Left ventricle myocardium inferior (tissue), 1 donor: Measurements from ENCODE around the gene MSI2. TPM values are rescaled to one million over a fixed set of nuclear protein-coding genes. Genes with fewer than 3 reads are reported as not detected.

Experiments used
- DNase-seq: peaks from one replicate; pipeline ENCODE4 v3.0.0-alpha.2; 2020
- H3K27ac ChIP-seq: fragments of 200-600 bp; replicated peaks from 2 replicates; pipeline ENCODE4 v1.8.0; 2021
- H3K27me3 ChIP-seq: fragments of 200-600 bp; 2 replicates; pipeline ENCODE4 v1.8.0; 2021; ENCODE audit warnings: low read depth
- H3K36me3 ChIP-seq: fragments of 200-600 bp; 2 replicates; pipeline ENCODE4 v1.8.0; 2021
- H3K4me1 ChIP-seq: fragments of 200-600 bp; 2 replicates; pipeline ENCODE4 v1.8.0; 2021
- H3K4me3 ChIP-seq: fragments of 200-600 bp; 2 replicates; pipeline ENCODE4 v1.8.0; 2021; ENCODE audit warnings: mild to moderate bottlenecking, moderate library complexity
- H3K9me3 ChIP-seq: fragments of 200-600 bp; replicated peaks from 2 replicates; pipeline ENCODE4 v1.8.0; 2021
- intact Hi-C: fragments of 100-400 bp; cut with micrococcal nuclease; formaldehyde crosslinking; loops from one replicate; pipeline ENCODE4 v1.11.0; 2022
- total RNA-seq: library from RNA; stranded (reverse); fragmentation: NEBNext Ultra II Directional; extraction: Animal tissue kit (Norgen Biotek cat#: 25700); gene quantifications from one replicate; pipeline ENCODE4 v1.2.1, GENCODE V29; 2021
- TF ChIP-seq, protein P1 (sequence below): fragments of 200-600 bp; IDR thresholded peaks from 2 replicates; pipeline ENCODE4 v1.8.0; 2021; ENCODE audit warnings: antibody characterized with exemption, mild to moderate bottlenecking, borderline replicate concordance
- donor health status: DM: no; HTN: yes; CAD: no; lungs with severe emphysema.

The MSI2 gene
- total RNA-seq, 1 donor from 2014 or later: 118 TPM

DNA sequence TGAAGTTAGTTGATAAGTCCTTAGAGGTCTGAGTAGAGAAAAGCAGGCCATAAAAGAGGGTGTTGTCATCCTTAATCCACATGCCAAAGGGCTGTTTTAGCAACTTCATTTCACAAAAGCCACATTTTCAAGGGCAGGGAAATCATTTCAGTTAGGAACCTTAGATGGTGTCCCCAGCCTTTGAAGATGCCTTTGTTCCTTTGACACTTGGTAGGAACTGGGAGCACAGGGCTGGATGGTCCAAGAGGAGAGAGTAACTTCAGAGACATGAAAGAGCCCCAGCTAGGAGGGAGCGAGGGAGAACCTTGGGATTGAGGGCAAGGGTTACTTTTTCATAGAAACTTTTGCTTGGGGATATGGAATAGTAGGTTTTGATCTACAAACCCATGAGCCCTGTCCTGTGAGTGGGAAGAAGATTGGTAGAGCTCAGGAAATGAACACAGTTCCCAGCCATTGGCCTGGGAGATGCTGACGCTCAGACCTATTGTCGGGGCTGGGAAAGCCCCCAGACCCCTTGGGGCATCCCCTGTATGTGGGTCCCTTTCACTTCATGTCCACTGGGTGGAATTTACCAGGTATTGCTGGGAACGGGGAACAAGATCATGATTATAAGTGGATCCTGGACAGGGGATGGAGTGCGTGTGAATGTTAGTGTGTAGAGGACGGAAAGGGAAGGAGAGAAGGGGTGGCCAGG lies 18.9 kb downstream of the MSI2 start:
- intact Hi-C loops: no loop called here
- Histone ChIP-seq H3K9me3 (no peaks in the 10 kb centered on the region), H3K4me1 (peaks cover 28% of the 10 kb centered on the region), H3K27me3 (no peaks in the 10 kb centered on the region), H3K4me3 (no peak overlapping the region), H3K27ac (no peak overlapping the region), H3K36me3 (peaks cover 25% of the 10 kb centered on the region)
- DNase-seq: no peak
- TF ChIP-seq, protein P1, sequence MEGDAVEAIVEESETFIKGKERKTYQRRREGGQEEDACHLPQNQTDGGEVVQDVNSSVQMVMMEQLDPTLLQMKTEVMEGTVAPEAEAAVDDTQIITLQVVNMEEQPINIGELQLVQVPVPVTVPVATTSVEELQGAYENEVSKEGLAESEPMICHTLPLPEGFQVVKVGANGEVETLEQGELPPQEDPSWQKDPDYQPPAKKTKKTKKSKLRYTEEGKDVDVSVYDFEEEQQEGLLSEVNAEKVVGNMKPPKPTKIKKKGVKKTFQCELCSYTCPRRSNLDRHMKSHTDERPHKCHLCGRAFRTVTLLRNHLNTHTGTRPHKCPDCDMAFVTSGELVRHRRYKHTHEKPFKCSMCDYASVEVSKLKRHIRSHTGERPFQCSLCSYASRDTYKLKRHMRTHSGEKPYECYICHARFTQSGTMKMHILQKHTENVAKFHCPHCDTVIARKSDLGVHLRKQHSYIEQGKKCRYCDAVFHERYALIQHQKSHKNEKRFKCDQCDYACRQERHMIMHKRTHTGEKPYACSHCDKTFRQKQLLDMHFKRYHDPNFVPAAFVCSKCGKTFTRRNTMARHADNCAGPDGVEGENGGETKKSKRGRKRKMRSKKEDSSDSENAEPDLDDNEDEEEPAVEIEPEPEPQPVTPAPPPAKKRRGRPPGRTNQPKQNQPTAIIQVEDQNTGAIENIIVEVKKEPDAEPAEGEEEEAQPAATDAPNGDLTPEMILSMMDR: no peak

DNA sequence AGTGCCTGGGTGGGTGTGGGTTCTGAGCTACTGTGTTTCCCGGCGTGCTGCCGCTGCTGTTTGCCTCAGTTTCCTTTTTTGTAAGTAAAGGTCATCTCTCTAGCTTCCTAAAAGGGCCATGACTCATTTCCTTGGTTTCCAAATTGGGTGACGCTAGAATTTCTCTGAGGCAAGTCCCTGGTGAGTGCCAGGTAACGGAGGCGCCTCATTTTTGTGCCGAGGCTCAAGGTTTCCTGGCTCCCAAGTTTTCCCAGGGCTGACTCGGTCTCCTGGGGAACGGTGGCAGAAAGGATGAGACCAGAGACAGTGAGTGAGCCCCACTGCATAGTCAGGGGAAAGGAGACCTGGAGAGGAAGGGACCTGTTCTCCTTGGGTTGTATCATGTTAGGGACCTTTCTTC lies 20.3 kb downstream of the MSI2 start:
- Histone ChIP-seq H3K27ac (no peak overlapping the region), H3K9me3 (no peaks in the 10 kb centered on the region), H3K4me1 (peaks cover 24% of the 10 kb centered on the region), H3K36me3 (peaks cover 25% of the 10 kb centered on the region), H3K4me3 (no peak overlapping the region), H3K27me3 (no peaks in the 10 kb centered on the region)
- TF ChIP-seq, protein P1: no peak
- DNase-seq: no peak
- intact Hi-C loops: no loop called here

DNA sequence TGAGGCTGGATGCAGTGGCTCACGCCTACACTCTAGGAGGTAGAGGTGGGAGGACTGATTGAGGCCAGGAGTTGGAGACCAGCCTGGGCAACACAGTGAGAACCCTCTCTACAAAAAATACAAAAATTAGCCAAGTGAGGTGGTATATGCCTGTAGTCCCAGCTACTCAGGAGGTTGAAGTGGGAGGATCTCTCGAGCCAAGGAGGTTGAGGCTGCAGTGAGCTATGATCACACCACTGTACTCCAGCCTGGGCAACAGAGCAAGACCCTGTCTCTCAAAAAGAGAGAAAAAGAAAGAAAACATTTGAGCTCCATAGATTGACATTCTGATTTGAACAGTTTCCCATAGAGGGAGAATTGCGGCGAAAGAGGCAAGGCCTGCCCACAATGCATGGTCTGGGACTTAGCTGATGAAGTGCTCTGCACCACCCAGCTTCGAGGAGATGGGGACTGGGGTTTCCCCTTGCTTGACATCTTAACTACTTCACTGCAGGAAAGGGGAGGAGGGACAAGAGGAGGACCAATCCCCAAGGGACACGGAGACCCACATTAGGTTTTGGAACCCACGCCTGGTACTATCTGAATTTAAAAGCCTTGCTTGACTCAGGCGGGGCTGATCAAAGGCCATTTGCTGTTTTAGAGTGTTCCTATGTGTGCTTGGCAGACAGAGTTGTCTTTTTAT lies 21.7 kb downstream of the MSI2 start:
- Histone ChIP-seq H3K9me3 (no peaks in the 10 kb centered on the region), H3K27ac (no peak overlapping the region), H3K4me3 (no peak overlapping the region), H3K4me1 (peaks cover 38% of the 10 kb centered on the region), H3K36me3 (peaks cover 16% of the 10 kb centered on the region), H3K27me3 (no peaks in the 10 kb centered on the region)
- TF ChIP-seq, protein P1: no peak
- intact Hi-C loops: no loop called here
- no peak for DNase-seq

GRCh38 chr17:57278740-57279387 lies 22.5 kb downstream of the MSI2 start:
- TF ChIP-seq, protein P1: no peak
- H3K4me3 ChIP-seq: no peak overlapping the region
- DNase-seq: no peak
- peaks cover 40% of the 10 kb centered on the region for H3K4me1 ChIP-seq
- intact Hi-C loops: no loop called here
- no peaks in the 10 kb centered on the region for H3K9me3 ChIP-seq
- H3K27me3 ChIP-seq: no peaks in the 10 kb centered on the region
- no peak overlapping the region for H3K27ac ChIP-seq
- H3K36me3 ChIP-seq: peaks cover 12% of the 10 kb centered on the region

- no peaks in the 10 kb centered on the region for H3K9me3 ChIP-seq
- H3K27me3 ChIP-seq: no peaks in the 10 kb centered on the region
- TF ChIP-seq, protein P1: no peak
- intact Hi-C loops: no loop called here
- H3K27ac ChIP-seq: no peak overlapping the region
- H3K36me3 ChIP-seq: peaks cover 8% of the 10 kb centered on the region
- no peak overlapping the region for H3K4me3 ChIP-seq
- no peak for DNase-seq
- H3K4me1 ChIP-seq: peaks cover 40% of the 10 kb centered on the region
Observed at GRCh38 chr17:57279432-57279831, 23.1 kb downstream of the MSI2 start.
